PFSK-1 (cell line): ENCODE measurements around the gene STK24.

Source experiments
- FOXP2 ChIP-seq: optimal IDR thresholded peaks from 2 replicates; pipeline ENCODE3; 2011; ENCODE audit warnings: borderline replicate concordance, control low read depth, inconsistent platforms; ENCODE audit not compliant: insufficient read depth; ENCODE audit errors: extremely low read length, extremely low read depth
- POLR2AphosphoS5 ChIP-seq: IDR thresholded peaks from 2 replicates; pipeline ENCODE4 v1.6.1; 2012; ENCODE audit warnings: low read depth, mild to moderate bottlenecking, control low read depth, low read length, moderate library complexity
- REST ChIP-seq, 2 experiments: IDR thresholded peaks; 2 replicates each; pipeline versions ENCODE4 v1.6.1 to v1.8.0; 2011 to 2012; ENCODE audit warnings: low read depth in 2 of 2, low read length in 2 of 2, control low read depth in 1 of 2, inconsistent platforms in 1 of 2, mild to moderate bottlenecking in 1 of 2, moderate library complexity in 1 of 2; ENCODE audit not compliant: insufficient read depth in 1 of 2
- SIN3A ChIP-seq: IDR thresholded peaks from 2 replicates; pipeline ENCODE4 v1.6.1; 2012; ENCODE audit warnings: mild to moderate bottlenecking, low read length, moderate library complexity, borderline replicate concordance; ENCODE audit not compliant: insufficient read depth
- TAF1 ChIP-seq: IDR thresholded peaks from 2 replicates; pipeline ENCODE4 v1.6.1; 2012; ENCODE audit warnings: low read length, control low read depth, borderline replicate concordance; ENCODE audit not compliant: insufficient read depth

STK24 gene

GRCh38 chr13:98609756-98610155 lies 32.8 kb upstream of the STK24 start:
- TF ChIP-seq FOXP2 (no peak), REST (IDR thresholded peaks at IDR 0.05; ENCODE audit: insufficient read depth in 1 of 2, low read depth in 2 of 2, low read length in 2 of 2) (no peak), POLR2AphosphoS5 (no peak), TAF1 (no peak), SIN3A (no peak)

GRCh38 chr13:98606296-98606695 lies 29.4 kb upstream of the STK24 start:
- TF ChIP-seq FOXP2: no peak
- TF ChIP-seq SIN3A: no peak
- TF ChIP-seq TAF1: no peak
- TF ChIP-seq POLR2AphosphoS5: no peak

GRCh38 chr13:98599502-98600328 lies 22.8 kb upstream of the STK24 start:
- TF ChIP-seq FOXP2 (no peak), REST (IDR thresholded peaks at IDR 0.05; ENCODE audit: insufficient read depth in 1 of 2, low read depth in 2 of 2, low read length in 2 of 2) (no peak), TAF1 (no peak), SIN3A (no peak), POLR2AphosphoS5 (no peak)

- TF ChIP-seq POLR2AphosphoS5 (no peak), REST (IDR thresholded peaks at IDR 0.05; ENCODE audit: insufficient read depth in 1 of 2, low read depth in 2 of 2, low read length in 2 of 2) (no peak), SIN3A (no peak), TAF1 (no peak)
Measured at GRCh38 chr13:98598043-98598442, 21.1 kb upstream of the STK24 start.

- TF ChIP-seq TAF1 (no peak), REST (IDR thresholded peaks at IDR 0.05; ENCODE audit: insufficient read depth in 1 of 2, low read depth in 2 of 2, low read length in 2 of 2) (no peak), SIN3A (no peak)
Measured at GRCh38 chr13:98595134-98595533, 18.2 kb upstream of the STK24 start.
